Osteoblast (primary cell): ENCODE results near the gene PRKAR2B. TPM values are rescaled to one million over a fixed set of nuclear protein-coding genes. Genes with fewer than 3 reads are reported as not detected.
A peak's percentile ranks its signal among the peaks of the same experiment; 100 is the strongest.

Experiments used
- DNase-seq: peaks from one replicate; pipeline ENCODE4 v3.0.0; 2011; ENCODE audit warnings: low spot score, mixed read lengths; ENCODE audit not compliant: insufficient read length; ENCODE audit errors: missing footprints
- H2AFZ ChIP-seq: 2 replicates; pipeline ENCODE4 v1.6.0; 2011; ENCODE audit warnings: mild to moderate bottlenecking, low read length
- H3K27ac ChIP-seq: 2 replicates; pipeline ENCODE4 v1.5.1; 2011; ENCODE audit warnings: mild to moderate bottlenecking, low read depth, low read length, moderate library complexity
- H3K27me3 ChIP-seq: 2 replicates; pipeline ENCODE4 v1.6.0; 2012; ENCODE audit warnings: mild to moderate bottlenecking, control low read depth, inconsistent platforms, low read length, moderate library complexity; ENCODE audit not compliant: insufficient read depth
- H3K36me3 ChIP-seq: 2 replicates; pipeline ENCODE4 v1.5.1; 2011; ENCODE audit warnings: mild to moderate bottlenecking, low read length, control low read depth, moderate library complexity; ENCODE audit not compliant: insufficient read depth
- H3K4me1 ChIP-seq: 2 replicates; pipeline ENCODE4 v1.5.1; 2011; ENCODE audit warnings: mild to moderate bottlenecking, low read length, control low read depth, moderate library complexity; ENCODE audit not compliant: insufficient read depth
- H3K4me2 ChIP-seq: 2 replicates; pipeline ENCODE4 v1.6.0; 2011; ENCODE audit warnings: mild to moderate bottlenecking, low read length; ENCODE audit not compliant: insufficient read depth
- H3K4me3 ChIP-seq: fragments of 200-600 bp; sonication (generic); 3 replicates; pipeline ENCODE4 v1.5.1; 2012; ENCODE audit warnings: mild to moderate bottlenecking, low read length, inconsistent platforms; ENCODE audit not compliant: insufficient read depth
- H3K79me2 ChIP-seq: 2 replicates; pipeline ENCODE4 v1.6.0; 2012; ENCODE audit warnings: mild to moderate bottlenecking, low read length, control low read depth, inconsistent platforms; ENCODE audit not compliant: insufficient read depth
- H3K9me3 ChIP-seq: 2 replicates; pipeline ENCODE4 v1.5.1; 2011; ENCODE audit warnings: low read depth, low read length, control low read depth
- H4K20me1 ChIP-seq: 2 replicates; pipeline ENCODE4 v1.6.0; 2012; ENCODE audit warnings: mild to moderate bottlenecking, low read length, control low read depth; ENCODE audit not compliant: insufficient read depth
- total RNA-seq: library from RNA; depleted of rRNA; stranded (reverse); fragments of >200 nt; gene quantifications from 2 replicates; pipeline ENCODE4 v1.2.3, GENCODE V29; 2012
- TF ChIP-seq, protein P1 (sequence below): IDR thresholded peaks from 2 replicates; pipeline ENCODE4 v1.5.1; 2011; ENCODE audit warnings: mild to moderate bottlenecking, low read depth, low read length, moderate library complexity; ENCODE audit errors: extremely low read depth

The PRKAR2B gene
- total RNA-seq, 1 donor = 2.5 TPM

DNA sequence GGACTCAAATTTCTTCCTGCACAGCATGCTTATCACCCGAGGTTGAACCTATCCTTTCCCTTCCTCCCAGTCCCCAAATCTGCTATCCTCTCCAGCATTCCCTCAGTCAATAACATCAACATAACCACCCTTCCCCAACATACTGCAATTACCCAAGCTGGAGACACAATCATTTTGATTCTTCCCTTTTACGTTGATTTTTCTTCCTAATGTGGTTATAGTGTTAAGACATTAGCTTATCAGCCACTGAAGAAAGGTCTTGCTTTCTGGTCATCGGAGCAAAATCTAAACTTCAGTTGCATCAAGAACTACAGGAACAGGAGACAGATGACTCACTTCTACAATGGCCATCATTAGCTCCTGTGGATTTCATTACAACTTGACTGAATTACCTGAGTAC, 120.8 kb downstream of the PRKAR2B start:
- peaks cover 6% of the 10 kb centered on the region for H3K79me2 ChIP-seq
- H3K27ac ChIP-seq = no peak overlapping the region
- H3K27me3 ChIP-seq = no peaks in the 10 kb centered on the region
- peaks cover 4% of the 10 kb centered on the region for H4K20me1 ChIP-seq
- H3K4me1 ChIP-seq = peaks cover 10% of the 10 kb centered on the region
- no peak overlapping the region for H3K4me3 ChIP-seq
- H2AFZ ChIP-seq = no peak overlapping the region
- no peak overlapping the region for H3K4me2 ChIP-seq
- no peaks in the 10 kb centered on the region for H3K9me3 ChIP-seq
- DNase-seq = no peak
- TF ChIP-seq, protein P1, sequence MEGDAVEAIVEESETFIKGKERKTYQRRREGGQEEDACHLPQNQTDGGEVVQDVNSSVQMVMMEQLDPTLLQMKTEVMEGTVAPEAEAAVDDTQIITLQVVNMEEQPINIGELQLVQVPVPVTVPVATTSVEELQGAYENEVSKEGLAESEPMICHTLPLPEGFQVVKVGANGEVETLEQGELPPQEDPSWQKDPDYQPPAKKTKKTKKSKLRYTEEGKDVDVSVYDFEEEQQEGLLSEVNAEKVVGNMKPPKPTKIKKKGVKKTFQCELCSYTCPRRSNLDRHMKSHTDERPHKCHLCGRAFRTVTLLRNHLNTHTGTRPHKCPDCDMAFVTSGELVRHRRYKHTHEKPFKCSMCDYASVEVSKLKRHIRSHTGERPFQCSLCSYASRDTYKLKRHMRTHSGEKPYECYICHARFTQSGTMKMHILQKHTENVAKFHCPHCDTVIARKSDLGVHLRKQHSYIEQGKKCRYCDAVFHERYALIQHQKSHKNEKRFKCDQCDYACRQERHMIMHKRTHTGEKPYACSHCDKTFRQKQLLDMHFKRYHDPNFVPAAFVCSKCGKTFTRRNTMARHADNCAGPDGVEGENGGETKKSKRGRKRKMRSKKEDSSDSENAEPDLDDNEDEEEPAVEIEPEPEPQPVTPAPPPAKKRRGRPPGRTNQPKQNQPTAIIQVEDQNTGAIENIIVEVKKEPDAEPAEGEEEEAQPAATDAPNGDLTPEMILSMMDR = no peak
- no peaks in the 10 kb centered on the region for H3K36me3 ChIP-seq

GRCh38 chr7:107166736-107167426, 122.4 kb downstream of the PRKAR2B start:
- H3K36me3 ChIP-seq = no peaks in the 10 kb centered on the region
- peak overlapping the region; percentile 76 for H3K4me3 ChIP-seq
- H3K27ac ChIP-seq = peak overlapping the region; percentile 99
- TF ChIP-seq, protein P1 = no peak
- no peak for DNase-seq
- peaks cover 14% of the 10 kb centered on the region for H3K4me1 ChIP-seq
- peak overlapping the region; percentile 79 for H2AFZ ChIP-seq
- peaks cover 19% of the 10 kb centered on the region for H3K79me2 ChIP-seq
- H3K27me3 ChIP-seq = no peaks in the 10 kb centered on the region
- peaks cover 13% of the 10 kb centered on the region for H4K20me1 ChIP-seq
- H3K4me2 ChIP-seq = peak overlapping the region; percentile 100
- H3K9me3 ChIP-seq = no peaks in the 10 kb centered on the region

DNA sequence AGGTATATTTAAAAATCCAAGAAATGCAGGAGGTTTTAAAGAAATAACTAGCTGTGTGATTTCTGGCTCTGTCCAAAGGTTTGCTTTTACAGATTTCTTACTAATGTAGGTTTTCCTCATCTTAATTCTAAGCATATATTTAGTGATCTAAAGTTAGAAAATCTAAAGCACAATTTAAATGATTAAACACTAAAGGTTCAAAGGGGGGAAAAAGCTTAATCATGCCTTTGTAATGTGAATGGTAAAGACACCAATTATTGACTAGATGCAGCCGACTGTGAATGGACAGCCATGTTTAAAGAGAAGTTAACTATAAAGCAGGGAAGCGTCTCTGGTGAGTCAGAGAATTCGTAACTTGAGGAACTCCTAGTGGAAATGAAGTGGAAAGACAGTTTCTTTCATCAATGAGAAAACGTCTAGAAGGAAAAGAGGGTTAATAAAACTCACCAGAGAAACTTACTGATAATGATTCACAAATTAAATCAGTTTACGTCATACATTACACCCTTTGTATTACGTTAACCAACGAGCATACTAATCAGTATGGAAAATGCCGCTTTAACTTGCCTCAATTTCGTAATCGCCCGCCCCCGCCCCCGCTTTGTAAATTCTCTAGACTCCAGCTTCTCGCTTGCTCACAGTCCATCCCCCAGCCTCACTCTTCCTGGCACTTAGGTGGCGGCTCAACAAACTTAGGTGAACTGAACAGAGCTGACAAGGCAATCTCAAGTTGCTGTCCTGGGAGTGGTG, 123.2 kb downstream of the PRKAR2B start:
- Histone ChIP-seq H3K36me3 (no peaks in the 10 kb centered on the region), H3K79me2 (peaks cover 27% of the 10 kb centered on the region), H3K4me2 (peak overlapping the region; percentile 100), H3K4me1 (peaks cover 17% of the 10 kb centered on the region), H3K9me3 (no peaks in the 10 kb centered on the region), H2AFZ (peak overlapping the region; percentile 79), H3K27ac (peak overlapping the region; percentile 99), H4K20me1 (peaks cover 17% of the 10 kb centered on the region), H3K27me3 (no peaks in the 10 kb centered on the region), H3K4me3 (peak overlapping the region; percentile 76)
- DNase-seq = peak; percentile 71
- TF ChIP-seq, protein P1 = peak; percentile 49
